HEK293 (cell line): ENCODE data around the gene CDKN3.

Experiments used
- CTCF ChIP-seq: fragments of 450-650 bp; formaldehyde crosslinking; IDR thresholded peaks from 2 replicates; pipeline ENCODE4 v1.5.1; 2016; ENCODE audit warnings: missing biosample characterization, missing genetic modification characterization
- HOXD13 ChIP-seq: sonication (generic); formaldehyde crosslinking; IDR thresholded peaks from 2 replicates; pipeline ENCODE4 v1.8.0; 2022; ENCODE audit warnings: missing genetic modification reagents, borderline replicate concordance
- PRDM2 ChIP-seq: fragments of 450-650 bp; formaldehyde crosslinking; IDR thresholded peaks from 2 replicates; pipeline ENCODE4 v1.5.1; 2016; ENCODE audit warnings: missing biosample characterization, missing genetic modification characterization, borderline replicate concordance
- ZNF202 ChIP-seq: fragments of 450-650 bp; formaldehyde crosslinking; IDR thresholded peaks from 2 replicates; pipeline ENCODE4 v1.5.1; 2016; ENCODE audit warnings: missing biosample characterization, missing genetic modification characterization, borderline replicate concordance
- ZNF514 ChIP-seq: fragments of 450-650 bp; formaldehyde crosslinking; IDR thresholded peaks from 2 replicates; pipeline ENCODE4 v1.5.1; 2016; ENCODE audit warnings: missing biosample characterization, missing genetic modification characterization
- ZNF707 ChIP-seq: fragments of 450-650 bp; formaldehyde crosslinking; IDR thresholded peaks from 2 replicates; pipeline ENCODE4 v1.5.1; 2016; ENCODE audit warnings: missing biosample characterization, missing genetic modification characterization
- ZNF76 ChIP-seq: fragments of 450-650 bp; formaldehyde crosslinking; IDR thresholded peaks from 2 replicates; pipeline ENCODE4; 2016; ENCODE audit warnings: low read depth, missing biosample characterization, missing genetic modification characterization, borderline replicate concordance
- ZNF776 ChIP-seq: fragments of 450-650 bp; formaldehyde crosslinking; IDR thresholded peaks from 2 replicates; pipeline ENCODE4 v1.5.0; 2017; ENCODE audit warnings: missing biosample characterization, missing genetic modification characterization, borderline replicate concordance
- ZNF837 ChIP-seq: fragments of 450-650 bp; formaldehyde crosslinking; IDR thresholded peaks from 2 replicates; pipeline ENCODE4 v1.5.1; 2016; ENCODE audit warnings: missing biosample characterization, missing genetic modification characterization

- TF ChIP-seq HOXD13 (CRISPR knock-in tag) (no peak), ZNF514 (tag by site-specific recombination) (no peak), PRDM2 (tag by site-specific recombination) (no peak), ZNF837 (no peak), ZNF707 (tag by site-specific recombination) (no peak), ZNF76 (tag by site-specific recombination) (no peak), ZNF776 (no peak), CTCF (no peak), ZNF202 (tag by site-specific recombination) (no peak)
Measured at GRCh38 chr14:54411371-54411770, 14.6 kb downstream of the CDKN3 start.
